Measurements from ENCODE around the gene ZNF467. TPM values are rescaled to one million over a fixed set of nuclear protein-coding genes. Genes with fewer than 3 reads are reported as not detected.

Gene ZNF467
- total RNA-seq, 1 donor from 2014 or later, result 0.17 TPM

DNA sequence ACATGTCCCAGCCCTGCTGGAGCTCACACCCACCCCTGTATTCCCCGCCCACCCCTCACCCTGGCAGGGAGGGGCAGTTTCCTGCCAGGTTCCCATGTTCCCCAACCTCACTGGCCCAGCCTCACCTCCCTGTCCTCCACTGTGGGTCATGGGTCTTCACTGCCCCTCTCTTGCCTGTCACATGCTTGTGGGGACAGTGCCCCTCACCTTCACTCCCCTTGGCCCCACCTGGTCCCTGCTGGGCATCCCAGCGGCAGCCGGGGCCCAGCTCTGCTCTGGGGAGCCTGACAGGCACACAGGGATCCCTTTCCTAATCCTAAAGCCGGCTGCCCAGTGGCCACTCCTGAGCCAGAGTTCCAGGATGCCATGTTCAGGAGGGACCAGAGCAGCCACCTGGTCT is 43.4 kb upstream of the ZNF467 start:
- Histone ChIP-seq H2AFZ (replicated peaks) (no peak overlapping the region), H3K4me2 (no peak overlapping the region), H3K9me3 (ENCODE audit: low read depth) (no peaks in the 10 kb centered on the region), H3K9ac (no peak overlapping the region), H4K20me1 (ENCODE audit: low read depth) (no peaks in the 10 kb centered on the region), H3K4me3 (no peak overlapping the region), H3K4me1 (peaks cover 5% of the 10 kb centered on the region), H3K79me2 (ENCODE audit: low read depth) (no peaks in the 10 kb centered on the region), H3K36me3 (no peaks in the 10 kb centered on the region), H3F3A (ENCODE audit: low read depth) (no peaks in the 10 kb centered on the region), H3K27me3 (no peaks in the 10 kb centered on the region), H3K27ac (no peak overlapping the region)
- Mint-ChIP-seq H3K4me1 (peaks cover 3% of the 10 kb centered on the region), H3K4me3 (no peak overlapping the region), H3K9me3 (no peaks in the 10 kb centered on the region), H3K27me3 (ENCODE audit: insufficient read depth, low read depth) (no peaks in the 10 kb centered on the region), H3K36me3 (no peaks in the 10 kb centered on the region), H3K27ac (no peak overlapping the region)
- no peak for TF ChIP-seq EZH2 (IDR thresholded peaks at IDR 0.05)
- TF ChIP-seq EZH2phosphoT487 (IDR thresholded peaks at IDR 0.05), result no peak
- TF ChIP-seq, protein P1, sequence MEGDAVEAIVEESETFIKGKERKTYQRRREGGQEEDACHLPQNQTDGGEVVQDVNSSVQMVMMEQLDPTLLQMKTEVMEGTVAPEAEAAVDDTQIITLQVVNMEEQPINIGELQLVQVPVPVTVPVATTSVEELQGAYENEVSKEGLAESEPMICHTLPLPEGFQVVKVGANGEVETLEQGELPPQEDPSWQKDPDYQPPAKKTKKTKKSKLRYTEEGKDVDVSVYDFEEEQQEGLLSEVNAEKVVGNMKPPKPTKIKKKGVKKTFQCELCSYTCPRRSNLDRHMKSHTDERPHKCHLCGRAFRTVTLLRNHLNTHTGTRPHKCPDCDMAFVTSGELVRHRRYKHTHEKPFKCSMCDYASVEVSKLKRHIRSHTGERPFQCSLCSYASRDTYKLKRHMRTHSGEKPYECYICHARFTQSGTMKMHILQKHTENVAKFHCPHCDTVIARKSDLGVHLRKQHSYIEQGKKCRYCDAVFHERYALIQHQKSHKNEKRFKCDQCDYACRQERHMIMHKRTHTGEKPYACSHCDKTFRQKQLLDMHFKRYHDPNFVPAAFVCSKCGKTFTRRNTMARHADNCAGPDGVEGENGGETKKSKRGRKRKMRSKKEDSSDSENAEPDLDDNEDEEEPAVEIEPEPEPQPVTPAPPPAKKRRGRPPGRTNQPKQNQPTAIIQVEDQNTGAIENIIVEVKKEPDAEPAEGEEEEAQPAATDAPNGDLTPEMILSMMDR (IDR thresholded peaks at IDR 0.05), result no peak
- DNase-seq (ENCODE audit: low spot score), result no peak

DNA sequence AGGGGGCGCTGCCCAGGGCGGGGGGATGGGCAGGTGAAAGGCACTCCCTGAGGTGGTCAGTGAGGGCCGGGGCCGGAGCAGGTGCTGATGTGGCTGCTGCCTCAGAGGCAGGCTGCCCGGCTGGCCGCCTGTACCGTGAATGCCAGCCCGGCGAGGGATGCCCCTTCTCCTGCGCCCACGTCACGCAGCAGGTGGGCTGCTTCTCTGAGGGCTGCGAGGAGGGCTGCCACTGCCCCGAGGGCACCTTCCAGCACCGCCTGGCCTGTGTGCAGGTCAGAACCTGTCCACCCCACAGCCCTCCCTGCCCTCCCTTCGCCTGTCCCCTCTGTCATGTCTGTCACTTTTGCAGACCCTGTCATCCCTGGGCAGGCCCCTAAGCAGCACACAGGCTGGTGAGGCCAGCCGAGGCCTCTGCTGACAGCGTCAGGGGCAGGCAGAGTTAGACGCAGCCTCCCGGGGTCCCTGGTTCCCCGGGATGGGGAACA is 42.9 kb upstream of the ZNF467 start:
- H3K4me3 ChIP-seq, result no peak overlapping the region
- Mint-ChIP-seq H3K27me3 (ENCODE audit: insufficient read depth, low read depth) (no peaks in the 10 kb centered on the region), H3K4me1 (peaks cover 3% of the 10 kb centered on the region), H3K36me3 (no peaks in the 10 kb centered on the region), H3K27ac (no peak overlapping the region), H3K9me3 (no peaks in the 10 kb centered on the region), H3K4me3 (no peak overlapping the region)
- H2AFZ ChIP-seq (replicated peaks), result no peak overlapping the region
- H3F3A ChIP-seq (ENCODE audit: low read depth), result no peaks in the 10 kb centered on the region
- no peak overlapping the region for H3K9ac ChIP-seq
- H3K4me2 ChIP-seq, result no peak overlapping the region
- no peaks in the 10 kb centered on the region for H4K20me1 ChIP-seq (ENCODE audit: low read depth)
- H3K79me2 ChIP-seq (ENCODE audit: low read depth), result no peaks in the 10 kb centered on the region
- H3K27ac ChIP-seq, result no peak overlapping the region
- H3K36me3 ChIP-seq, result no peaks in the 10 kb centered on the region
- no peak for DNase-seq (ENCODE audit: low spot score)
- H3K27me3 ChIP-seq, result no peaks in the 10 kb centered on the region
- H3K4me1 ChIP-seq, result peaks cover 5% of the 10 kb centered on the region
- H3K9me3 ChIP-seq (ENCODE audit: low read depth), result no peaks in the 10 kb centered on the region
- TF ChIP-seq EZH2phosphoT487 (IDR thresholded peaks at IDR 0.05) (no peak), EZH2 (IDR thresholded peaks at IDR 0.05) (no peak)
- TF ChIP-seq, protein P1 (IDR thresholded peaks at IDR 0.05), result no peak

DNA sequence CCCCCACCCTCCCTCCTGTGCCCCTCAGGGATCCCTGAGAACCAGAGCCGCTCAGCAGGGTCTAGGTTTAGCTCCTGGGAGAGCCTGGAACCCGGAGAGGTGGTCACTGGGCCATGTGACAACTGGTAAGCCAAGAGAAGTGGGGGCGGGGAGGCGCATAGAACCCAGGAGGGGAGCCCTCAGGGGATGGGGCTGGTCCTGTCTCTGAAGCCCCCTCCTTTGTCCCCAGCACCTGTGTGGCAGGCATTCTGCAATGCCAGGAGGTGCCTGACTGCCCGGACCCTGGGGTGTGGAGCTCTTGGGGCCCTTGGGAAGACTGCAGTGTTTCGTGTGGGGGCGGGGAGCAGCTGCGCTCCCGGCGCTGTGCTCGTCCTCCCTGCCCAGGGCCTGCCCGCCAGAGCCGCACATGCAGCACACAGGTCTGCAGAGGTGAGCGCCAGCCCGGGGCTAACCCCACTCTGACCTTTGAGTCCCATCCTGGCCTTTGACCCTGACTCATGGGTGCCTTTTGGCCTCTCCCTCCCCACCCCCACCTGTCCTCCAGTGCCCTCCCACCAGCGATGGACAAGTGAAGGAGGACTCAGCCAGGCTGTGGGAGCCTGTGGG is 42.4 kb upstream of the ZNF467 start:
- H3K27me3 Mint-ChIP-seq (ENCODE audit: insufficient read depth, low read depth), result no peaks in the 10 kb centered on the region

More for the DNA sequence above, 42.4 kb upstream of the ZNF467 start:
- Mint-ChIP-seq H3K27ac (no peak overlapping the region), H3K4me3 (no peak overlapping the region), H3K9me3 (no peaks in the 10 kb centered on the region), H3K36me3 (no peaks in the 10 kb centered on the region), H3K4me1 (peaks cover 3% of the 10 kb centered on the region)
- Histone ChIP-seq H2AFZ (replicated peaks) (no peak overlapping the region), H3K27ac (no peak overlapping the region), H3K9ac (no peak overlapping the region), H3K79me2 (ENCODE audit: low read depth) (no peaks in the 10 kb centered on the region), H3K4me3 (no peak overlapping the region), H4K20me1 (ENCODE audit: low read depth) (no peaks in the 10 kb centered on the region), H3K9me3 (ENCODE audit: low read depth) (no peaks in the 10 kb centered on the region), H3K27me3 (no peaks in the 10 kb centered on the region), H3K4me1 (peaks cover 5% of the 10 kb centered on the region), H3F3A (ENCODE audit: low read depth) (no peaks in the 10 kb centered on the region), H3K36me3 (no peaks in the 10 kb centered on the region), H3K4me2 (no peak overlapping the region)
- no peak for DNase-seq (ENCODE audit: low spot score)
- TF ChIP-seq EZH2 (IDR thresholded peaks at IDR 0.05) (no peak), EZH2phosphoT487 (IDR thresholded peaks at IDR 0.05) (no peak)
- TF ChIP-seq, protein P1 (IDR thresholded peaks at IDR 0.05), result no peak
